Esophagus muscularis mucosa (tissue), 3 donors: ENCODE data around the gene LPCAT2.

ENCODE experiments used
- CTCF ChIP-seq, 3 experiments: fragments of 200-600 bp in 2 of 3; fragments of 450-650 bp in 1 of 3; sonication (generic) in 2 of 3; IDR thresholded peaks; one replicate each; pipeline ENCODE4 v1.5.1; 2017 to 2019; ENCODE audit warnings: antibody characterized with exemption in 3 of 3, mild to moderate bottlenecking in 2 of 3, moderate library complexity in 1 of 3
- POLR2A ChIP-seq: fragments of 450-650 bp; IDR thresholded peaks from one replicate; pipeline ENCODE4 v1.6.1; 2017; ENCODE audit warnings: antibody characterized with exemption, moderate library complexity, mild to moderate bottlenecking, low read depth
- POLR2AphosphoS5 ChIP-seq, 2 donors: sonication (generic); formaldehyde crosslinking; IDR thresholded peaks; one replicate each; pipeline ENCODE4 v1.6.1; 2017; ENCODE audit warnings: antibody characterized with exemption in 2 of 2

- TF ChIP-seq CTCF (IDR thresholded peaks at IDR 0.05), result no peak
- no peak for TF ChIP-seq POLR2A
- no peak for TF ChIP-seq POLR2AphosphoS5 (IDR thresholded peaks at IDR 0.05)
Measured at GRCh38 chr16:55567382-55567781, 58.5 kb downstream of the LPCAT2 start.
